HepG2 (cell line): ENCODE results near the gene MIA2.

Experiments
- CTCF ChIP-seq: sonication (generic); formaldehyde crosslinking; IDR thresholded peaks from 2 replicates; pipeline ENCODE4 v1.5.0; 2020; ENCODE audit warnings: mild to moderate bottlenecking, missing genetic modification reagents, moderate library complexity
- HDAC2 ChIP-seq: sonication (generic); formaldehyde crosslinking; IDR thresholded peaks from 2 replicates; pipeline ENCODE4 v1.4.0; 2020; ENCODE audit warnings: missing genetic modification reagents
- NFYB ChIP-seq: sonication (generic); formaldehyde crosslinking; IDR thresholded peaks from 2 replicates; pipeline ENCODE4 v1.4.0; 2020; ENCODE audit warnings: missing genetic modification reagents
- NR2C2 ChIP-seq: sonication (generic); formaldehyde crosslinking; IDR thresholded peaks from 2 replicates; pipeline ENCODE4 v1.4.0; 2020; ENCODE audit warnings: missing genetic modification reagents, mild to moderate bottlenecking, moderate library complexity, borderline replicate concordance
- SALL1 ChIP-seq: sonication (generic); formaldehyde crosslinking; IDR thresholded peaks from 2 replicates; pipeline ENCODE4 v1.8.0; 2022; ENCODE audit warnings: mild to moderate bottlenecking, missing genetic modification reagents
- ZNF136 ChIP-seq: sonication (generic); formaldehyde crosslinking; IDR thresholded peaks from 2 replicates; pipeline ENCODE4 v1.8.1; 2022; ENCODE audit warnings: low read depth, mild to moderate bottlenecking, moderate library complexity, missing genetic modification reagents

- TF ChIP-seq CTCF (no peak), ZNF136 (CRISPR knock-in tag) (no peak), HDAC2 (CRISPR knock-in tag) (no peak), NR2C2 (CRISPR knock-in tag) (no peak), SALL1 (CRISPR knock-in tag) (no peak), NFYB (no peak)
Measured at GRCh38 chr14:39381366-39381765, 147.7 kb downstream of the MIA2 start.
